NK-92 (cell line): ENCODE measurements around the gene CLTCL1.

Experiments used
- DNase-seq: peaks from one replicate; lab custom pipeline; 2025; ENCODE audit not compliant: unreplicated experiment; lab: John Stamatoyannopoulos, UW

The CLTCL1 gene

GRCh38 chr22:19132693-19133400 is 158.7 kb downstream of the CLTCL1 start:
- no peak for DNase-seq

GRCh38 chr22:19132153-19132552 is 159.4 kb downstream of the CLTCL1 start:
- no peak for DNase-seq

- no peak for DNase-seq
Observed at GRCh38 chr22:19131685-19132015, 159.9 kb downstream of the CLTCL1 start.

- DNase-seq, result no peak
Observed at GRCh38 chr22:19130959-19131684, 160.4 kb downstream of the CLTCL1 start, which contains the start of gene TSSK2. Gene TSSK2, plus strand, starts transcription at chr22:19131308. Its CDS starts 92 bp downstream, at chr22:19131400.

GRCh38 chr22:19129871-19130270 is 161.6 kb downstream of the CLTCL1 start:
- no peak for DNase-seq
